ENCODE measurements around the gene ANTKMT. TPM values are rescaled to one million over a fixed set of nuclear protein-coding genes. Genes with fewer than 3 reads are reported as not detected.
A peak's percentile ranks its signal among the peaks of the same experiment; 100 is the strongest.
"Not testable (repeated sequence)": the region's sequence is repeated elsewhere in the genome, so short reads cannot be mapped to it uniquely, and the experiment has no call there.

The ANTKMT gene
- total RNA-seq, 4 donors from 2014 or later = 6.2 to 21.1 (median 19.1) TPM

GRCh38 chr16:739560-740458 lies 18.9 kb downstream of the ANTKMT start:
- no peaks in the 10 kb centered on the region for H3K9me3 ChIP-seq
- H3K27ac ChIP-seq = peak overlapping the region; percentile 63 to 67

GRCh38 chr16:740459-740763 lies 19.5 kb downstream of the ANTKMT start:
- Histone ChIP-seq H3K4me3 (peak overlapping the region; percentile 63 to 91), H3K36me3 (no peaks in the 10 kb centered on the region), H3K27ac (peak overlapping the region; percentile 63 to 67), H3K9me3 (no peaks in the 10 kb centered on the region), H3K27me3 (no peaks in the 10 kb centered on the region), H3K4me1 (peaks cover 0 to 12% of the 10 kb centered on the region in 2 donors)
- DNase-seq = no peak
- TF ChIP-seq POLR2A (IDR thresholded peaks at IDR 0.05) (no peak), CTCF (IDR thresholded peaks at IDR 0.05) (no peak)
- intact Hi-C loops (cut with DNase I; ENCODE audit: low total_unique reads) = no loop called here

More at GRCh38 chr16:739560-740458, 18.9 kb downstream of the ANTKMT start:
- Histone ChIP-seq H3K4me3 (peak overlapping the region; percentile 63 to 91), H3K27me3 (no peaks in the 10 kb centered on the region), H3K4me1 (peaks cover 0 to 12% of the 10 kb centered on the region in 2 donors), H3K36me3 (no peaks in the 10 kb centered on the region)
- intact Hi-C loops (cut with DNase I; ENCODE audit: low total_unique reads) = no loop called here
- no peak for DNase-seq
- TF ChIP-seq POLR2A (IDR thresholded peaks at IDR 0.05) (no peak), CTCF (IDR thresholded peaks at IDR 0.05) (no peak)

- Histone ChIP-seq H3K36me3 (no peaks in the 10 kb centered on the region), H3K4me1 (peaks cover 0 to 12% of the 10 kb centered on the region in 2 donors), H3K27ac (peak within 1 kb of the TSS; percentile 63 to 67), H3K9me3 (no peaks in the 10 kb centered on the region), H3K27me3 (no peaks in the 10 kb centered on the region), H3K4me3 (peak within 1 kb of the TSS; percentile 63 to 91)
- intact Hi-C loops (cut with DNase I; ENCODE audit: low total_unique reads) = no loop called here
- DNase-seq = peak; percentile 81 to 86
- TF ChIP-seq CTCF (IDR thresholded peaks at IDR 0.05) (peak; percentile 94 to 100 (median 98)), POLR2A (IDR thresholded peaks at IDR 0.05) (peak in 1 of 2 donors; percentile 79)
Measured at GRCh38 chr16:740764-741505, 20.0 kb downstream of the ANTKMT start, which contains the start of gene CIAO3. CIAO3 (minus strand) TSS chr16:740997; CDS start chr16:740985, 12 bp downstream.

GRCh38 chr16:741986-742629 lies 21.2 kb downstream of the ANTKMT start:
- TF ChIP-seq CTCF (IDR thresholded peaks at IDR 0.05) = no peak
- no peak for TF ChIP-seq POLR2A (IDR thresholded peaks at IDR 0.05)
- H3K27ac ChIP-seq = no peak overlapping the region
- DNase-seq = no peak
- H3K27me3 ChIP-seq = no peaks in the 10 kb centered on the region
- H3K4me1 ChIP-seq = peaks cover 0 to 12% of the 10 kb centered on the region in 2 donors
- intact Hi-C loops (cut with DNase I; ENCODE audit: low total_unique reads) = no loop called here
- H3K4me3 ChIP-seq = no peak overlapping the region
- no peaks in the 10 kb centered on the region for H3K9me3 ChIP-seq
- H3K36me3 ChIP-seq = no peaks in the 10 kb centered on the region

- DNase-seq; H3K36me3 ChIP-seq; H3K9me3 ChIP-seq; H3K4me3 ChIP-seq; H3K27me3 ChIP-seq; intact Hi-C loops (cut with DNase I; ENCODE audit: low total_unique reads); H3K27ac ChIP-seq: not testable (repeated sequence)
- peaks cover 0 to 12% of the 10 kb centered on the region in 2 donors for H3K4me1 ChIP-seq
Measured at GRCh38 chr16:742894-743293, 21.9 kb downstream of the ANTKMT start.
